Activated CD4-positive, CD25-positive, alpha-beta regulatory T cell treated with anti-CD3 and anti-CD28 coated beads, Interleukin-2, amount 50 U/mL, for 24 hours (primary cell): ENCODE data around the gene CFL2.
"Not testable (repeated sequence)": the region's sequence is repeated elsewhere in the genome, so short reads cannot be mapped to it uniquely, and the experiment has no call there.

Source experiments
- ATAC-seq, 2 donors: fragments of 150-1000 bp; cut with Tn5 transposase; one replicate each; pipeline ENCODE4 v1.10.0; 2021; ENCODE audit warnings: mild to moderate bottlenecking in 1 of 2, moderate library complexity in 1 of 2

Gene CFL2

DNA sequence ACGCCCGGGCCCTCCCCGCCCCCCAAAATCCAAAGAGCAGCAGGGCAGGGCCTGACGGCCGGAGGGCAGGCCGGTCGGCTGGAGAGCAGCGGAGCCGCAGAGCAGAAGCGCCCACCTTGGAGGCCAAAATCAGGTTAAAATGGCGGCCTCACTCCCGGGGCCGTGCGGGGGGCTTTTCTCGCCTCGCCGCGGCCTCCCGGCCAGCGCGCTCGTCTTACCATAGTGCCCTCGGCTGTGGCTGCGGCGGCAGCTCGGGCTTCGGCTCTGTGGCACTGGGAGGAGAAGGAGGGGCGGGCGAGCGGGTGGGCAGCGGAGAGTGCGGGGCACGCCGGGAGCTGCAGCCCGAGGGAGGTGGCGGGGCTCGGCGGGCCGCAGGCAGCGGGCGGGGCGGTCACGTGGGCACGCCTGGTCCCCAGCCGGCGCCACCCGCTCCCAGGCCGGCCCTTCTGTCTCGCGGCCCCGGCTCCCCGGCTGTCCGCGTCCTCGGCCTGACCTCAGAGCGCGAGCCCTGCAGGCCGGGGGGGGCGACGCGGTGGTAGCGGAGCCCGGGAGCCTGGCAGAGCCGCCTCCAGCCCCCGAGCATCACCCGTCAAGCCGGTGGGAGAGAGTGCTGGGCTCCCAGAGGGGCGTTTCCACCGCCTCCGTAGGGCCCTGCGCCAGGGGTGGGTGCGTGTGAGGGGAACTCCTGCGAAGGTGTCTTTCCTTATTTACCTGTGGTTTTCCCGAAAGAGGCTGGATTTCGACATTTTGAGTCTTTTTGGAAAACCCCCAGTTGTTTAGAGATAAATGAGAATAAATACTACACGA is at the start of gene CFL2:
TSS of gene CFL2 (minus strand) at position 274 of the 807 bp plus-strand sequence. CDS start at position 221, 53 bp downstream.
- peak; percentile 91 to 93 for ATAC-seq

DNA sequence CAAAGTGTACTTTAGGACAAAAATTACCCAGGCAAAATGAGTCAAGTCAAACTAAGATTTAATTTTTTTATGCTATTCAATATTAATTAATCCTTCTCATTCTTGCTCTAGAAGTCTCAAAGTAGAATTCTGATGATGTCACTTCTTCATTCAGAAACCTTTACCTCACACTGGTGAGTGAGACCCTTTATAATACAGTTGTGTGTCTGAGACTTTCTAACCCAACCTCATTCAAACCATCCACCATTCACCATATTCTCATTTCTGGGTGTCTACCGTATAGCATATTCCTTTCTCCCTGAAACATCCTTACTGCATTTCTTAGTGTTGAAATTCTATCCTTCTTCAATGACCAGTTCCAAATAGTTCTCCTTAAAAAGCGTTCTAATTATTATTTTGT is 40.8 kb upstream of the CFL2 start:
- no peak for ATAC-seq

DNA sequence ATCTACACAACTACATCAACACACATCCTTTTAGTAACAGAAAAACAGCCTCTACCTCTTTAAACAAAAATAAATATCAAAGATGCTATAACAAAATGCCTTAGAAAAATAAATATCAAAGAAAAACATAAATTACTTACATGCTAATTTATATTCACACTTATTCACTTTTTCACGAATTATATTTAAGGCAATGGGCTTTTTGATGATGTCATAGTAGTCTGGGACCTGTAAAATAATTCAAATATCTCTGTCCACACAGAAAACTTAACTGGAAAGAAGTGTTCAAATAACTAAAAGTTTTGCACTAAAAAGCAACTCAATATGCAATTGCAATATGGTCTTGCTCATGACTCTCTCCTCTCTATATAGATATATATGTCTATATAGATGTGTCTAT is 40.3 kb upstream of the CFL2 start:
- ATAC-seq = no peak

DNA sequence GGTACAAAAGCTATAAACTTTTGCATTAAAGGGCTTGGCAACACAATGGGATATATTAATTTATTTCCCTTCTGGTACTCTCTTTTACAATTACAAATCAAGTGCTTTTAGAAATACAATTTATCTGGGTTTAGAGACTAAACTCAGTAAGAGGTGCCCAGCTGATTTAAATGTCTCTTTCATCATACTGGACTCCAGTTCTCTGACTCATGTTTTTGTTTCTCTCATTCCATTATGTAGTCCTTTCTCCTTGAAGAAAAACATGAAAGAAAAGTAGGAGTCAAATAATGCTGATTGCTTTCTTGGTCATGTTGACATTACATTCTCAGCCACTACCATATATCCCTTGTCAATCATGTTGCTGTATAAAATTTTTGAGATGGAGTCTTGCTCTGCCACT is 36.3 kb upstream of the CFL2 start:
- no peak for ATAC-seq

GRCh38 chr14:34750233-34750632 is 35.8 kb upstream of the CFL2 start:
- ATAC-seq = no peak

GRCh38 chr14:34749408-34749807 is 35.0 kb upstream of the CFL2 start:
- no peak for ATAC-seq

DNA sequence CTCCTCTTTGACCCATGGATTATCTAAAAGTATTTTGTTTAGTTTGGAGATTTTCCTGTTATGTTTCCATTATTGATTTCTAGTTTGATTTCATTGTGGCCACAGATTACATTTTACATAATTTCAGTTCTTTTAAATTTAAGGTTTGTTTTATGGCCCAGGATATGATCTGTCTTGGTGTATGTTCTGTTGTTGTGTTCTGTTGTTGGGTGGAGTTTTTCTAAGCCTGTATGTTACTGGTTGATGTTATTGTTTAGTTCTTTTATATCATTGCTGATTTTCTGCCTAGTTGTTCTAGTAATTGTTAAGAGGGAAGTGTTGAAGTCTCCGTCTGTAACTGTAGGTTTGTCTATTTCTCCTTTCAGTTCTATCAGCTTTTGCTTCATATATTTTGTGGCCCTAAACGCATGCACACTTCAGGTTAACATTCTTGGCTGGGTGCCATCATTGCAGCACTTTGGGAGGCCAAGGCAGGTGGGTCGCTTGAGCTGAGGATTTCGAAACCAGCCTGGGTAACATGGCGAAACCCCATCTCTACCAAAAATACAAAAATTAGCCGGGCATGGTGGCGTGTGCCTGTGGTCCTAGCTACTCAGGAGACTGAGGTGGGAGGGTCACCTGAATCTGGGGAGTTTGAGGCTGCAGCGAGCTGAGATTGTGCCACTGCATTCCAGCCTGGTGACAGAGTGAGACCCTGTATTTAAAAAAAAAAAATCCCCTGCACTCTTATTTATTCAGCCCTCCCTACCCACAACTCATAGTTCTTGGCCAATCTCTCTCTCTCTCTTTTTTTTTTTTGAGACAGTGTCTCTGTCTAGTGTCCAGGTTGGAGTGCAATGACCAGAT is 28.1 kb upstream of the CFL2 start:
- no peak for ATAC-seq

DNA sequence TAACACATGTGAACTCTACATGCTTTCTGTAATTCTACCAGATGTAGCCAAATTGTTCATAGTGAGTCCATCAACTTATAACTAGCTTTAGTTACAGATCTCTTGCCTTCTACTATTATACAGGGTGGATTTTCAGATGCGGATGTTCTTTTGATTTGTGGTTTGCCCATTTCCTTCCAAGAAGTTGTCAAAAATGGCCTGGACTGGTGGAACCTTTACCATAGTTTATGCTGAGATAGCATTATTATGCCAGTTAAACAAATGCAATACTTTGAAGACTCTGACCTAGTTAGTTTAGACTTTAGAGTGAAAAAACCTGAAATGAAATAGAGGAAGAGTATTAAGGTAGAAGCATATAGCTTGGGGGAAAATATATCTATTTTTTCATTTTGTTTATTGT is 27.4 kb upstream of the CFL2 start:
- no peak for ATAC-seq

DNA sequence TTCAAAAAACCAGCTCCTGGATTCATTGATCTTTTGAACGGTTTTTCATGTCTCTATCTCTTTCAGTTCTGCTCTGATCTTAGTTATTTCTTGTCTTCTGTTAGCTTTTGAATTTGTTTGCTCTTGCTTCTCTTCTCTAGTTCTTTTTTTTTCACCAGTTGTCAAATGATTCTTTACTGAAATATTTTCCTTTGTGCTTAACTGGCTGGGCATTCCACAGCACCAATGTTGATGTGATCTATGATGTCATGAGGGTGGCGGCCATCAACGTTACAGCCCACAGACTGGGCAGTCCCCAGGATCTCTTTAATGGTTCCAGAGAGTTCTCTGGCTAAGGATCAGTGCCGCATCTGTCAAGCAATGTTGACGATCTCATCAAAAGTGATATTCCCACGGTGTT is 25.7 kb upstream of the CFL2 start:
- ATAC-seq = not testable (repeated sequence)

DNA sequence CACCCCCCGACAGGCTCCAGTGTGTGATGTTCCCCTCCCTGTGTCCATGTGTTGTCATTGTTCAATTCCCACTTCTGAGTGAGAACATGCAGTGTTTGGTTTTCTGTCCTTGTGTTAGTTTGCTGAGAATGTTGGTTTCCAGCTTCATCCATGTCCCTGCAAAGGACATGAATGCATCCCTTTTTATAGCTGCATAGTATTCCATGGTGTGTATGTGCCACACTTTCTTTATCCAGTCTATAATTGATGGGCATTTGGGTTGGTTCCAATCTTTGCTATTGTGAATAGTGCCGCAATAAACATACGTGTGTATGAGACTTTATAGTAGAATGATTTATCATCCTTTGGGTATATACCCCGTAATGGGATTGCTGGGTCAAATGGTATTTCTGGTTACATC is 22.7 kb upstream of the CFL2 start:
- not testable (repeated sequence) for ATAC-seq

DNA sequence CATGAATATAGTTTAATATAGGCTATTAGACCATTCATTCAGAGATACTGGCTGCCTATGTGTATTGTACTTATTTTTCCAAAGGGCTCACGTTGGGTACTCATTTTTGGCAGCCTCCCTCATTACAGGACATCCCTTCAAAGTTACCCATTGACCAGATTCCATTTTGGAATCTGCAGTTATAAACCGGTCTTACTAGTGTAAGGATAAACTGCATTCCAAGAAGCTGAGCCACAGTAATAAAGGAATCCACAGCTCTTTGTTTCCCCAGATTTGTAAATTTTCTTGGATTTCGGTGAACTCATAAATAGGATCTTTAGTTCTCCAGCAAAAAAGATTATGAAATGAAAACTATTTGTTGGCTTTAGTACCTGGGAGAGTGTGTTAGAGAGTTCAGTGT is 18.9 kb upstream of the CFL2 start:
- ATAC-seq = no peak

GRCh38 chr14:34732802-34733201 is 18.4 kb upstream of the CFL2 start:
- no peak for ATAC-seq

DNA sequence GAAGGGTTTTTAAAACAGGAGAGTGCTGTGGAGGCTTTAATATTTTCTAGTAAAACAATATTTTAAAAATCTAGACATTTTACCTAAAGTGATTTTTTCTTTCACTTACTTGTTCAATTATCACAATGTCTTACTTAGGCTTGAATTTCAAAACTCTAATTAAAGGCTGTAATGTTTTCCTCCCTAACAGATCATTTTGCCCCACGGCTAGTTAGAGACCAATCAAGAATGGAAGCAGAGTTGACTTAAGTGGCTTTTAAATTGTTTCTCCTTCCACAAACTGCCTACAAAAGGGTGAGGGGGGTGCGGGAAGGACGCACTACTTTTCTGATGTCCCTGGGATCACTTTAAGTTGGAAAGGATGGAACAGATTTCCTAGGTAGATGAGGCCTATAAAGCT is 9.5 kb upstream of the CFL2 start:
- no peak for ATAC-seq

- ATAC-seq = no peak
Observed at GRCh38 chr14:34722723-34723545, 8.5 kb upstream of the CFL2 start.

- ATAC-seq = no peak
Observed at GRCh38 chr14:34721129-34721528, 6.7 kb upstream of the CFL2 start.

- no peak for ATAC-seq
Observed at GRCh38 chr14:34718750-34719304, 4.4 kb upstream of the CFL2 start.

DNA sequence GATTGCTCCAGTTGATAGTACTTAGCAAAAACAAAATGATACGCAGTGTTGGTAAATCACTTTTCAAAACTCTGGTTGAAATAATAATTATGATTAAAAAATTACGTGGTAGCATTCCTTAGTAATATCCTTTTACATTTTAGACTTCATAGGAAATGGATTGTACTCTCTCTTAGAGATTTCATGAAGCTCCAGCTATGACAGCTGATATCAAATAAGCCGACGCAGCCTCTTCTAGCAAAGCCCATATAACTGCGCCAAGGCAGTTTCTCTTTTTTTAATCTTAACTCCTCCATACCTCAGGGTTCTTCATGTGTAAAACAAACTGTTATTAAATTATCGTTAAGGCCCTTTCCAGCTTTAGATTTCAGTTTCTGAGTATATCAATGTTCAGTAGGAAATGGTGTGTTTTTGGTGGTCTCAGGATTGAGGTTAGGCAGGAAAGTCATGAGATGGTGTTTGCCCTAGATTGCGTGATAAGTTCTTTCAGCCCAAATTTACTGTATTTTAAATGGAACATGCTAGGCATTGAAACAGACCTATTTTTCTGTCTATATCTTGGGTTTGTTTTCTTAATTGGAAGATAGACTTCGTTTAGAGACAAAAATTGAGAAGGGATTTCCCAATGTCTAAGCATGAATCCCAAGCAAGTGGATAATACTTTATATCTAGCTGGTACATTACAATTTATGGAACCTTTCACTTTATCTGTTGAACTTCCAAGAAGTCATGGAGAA is 902 bp upstream of the CFL2 start:
- ATAC-seq = no peak

DNA sequence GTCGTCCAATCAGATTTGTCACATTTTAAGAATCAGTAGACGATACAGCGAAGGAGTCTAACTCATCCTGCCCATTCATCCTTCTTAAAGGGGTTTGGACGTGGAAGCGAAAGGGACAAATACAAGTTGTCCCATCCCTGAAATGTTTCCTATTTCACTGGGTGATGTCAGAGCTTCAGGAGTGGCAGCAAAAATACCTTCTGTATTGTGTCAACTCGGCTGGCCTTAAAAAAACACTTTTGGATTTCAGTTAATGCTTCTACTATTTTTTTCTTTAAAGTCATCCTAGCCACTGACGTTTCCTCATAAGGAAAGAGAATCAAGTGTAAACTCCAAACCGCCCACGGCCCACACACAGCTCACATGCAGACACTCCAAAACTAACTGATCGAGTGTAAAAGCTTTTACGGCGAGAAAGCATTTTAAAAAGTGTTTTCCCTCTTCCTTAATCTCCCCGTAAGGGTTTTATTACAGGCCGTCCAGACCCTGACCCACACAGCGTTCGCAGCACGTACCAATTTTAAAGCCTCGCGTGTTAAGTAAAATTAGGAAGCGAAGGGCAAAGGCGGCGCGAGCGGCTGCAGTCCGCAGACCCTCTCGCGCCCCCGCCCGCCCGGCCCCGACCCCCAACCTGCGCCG is 593 bp downstream of the CFL2 start:
- peak; percentile 8 to 24 for ATAC-seq

GRCh38 chr14:34713122-34713680 is 1.2 kb downstream of the CFL2 start:
- no peak for ATAC-seq

GRCh38 chr14:34711796-34712712 is 2.3 kb downstream of the CFL2 start:
- no peak for ATAC-seq
